GM12878 (cell line): ENCODE data around the gene SOX6. TPM values are rescaled to one million over a fixed set of nuclear protein-coding genes. Genes with fewer than 3 reads are reported as not detected.

Experiments used
- ATAC-seq: fragments of 200-7000 bp; cut with Tn5 transposase; 3 replicates; pipeline ENCODE4 v1.9.1; 2020; ENCODE audit warnings: mild to moderate bottlenecking, moderate library complexity
- BruUV-seq: library from RNA; stranded (reverse); fragments of 400-500 nt; replicated peaks from 2 replicates; lab custom pipeline; 2021; lab: Mats Ljungman, UMichigan
- CTCF ChIA-PET: fragments of 300-600 bp; sonication (Branson Sonifier 250); formaldehyde crosslinking; extraction: SDS; loops from one replicate; lab custom pipeline; 2021; ENCODE audit warnings: inconsistent platforms; lab: Yijun Ruan, JAX
- POLR2A ChIA-PET: fragments of 350-600 bp; formaldehyde crosslinking; extraction: SDS; loops from one replicate; lab custom pipeline; 2021; ENCODE audit warnings: inconsistent platforms; lab: Charles Lee
- RAD21 ChIA-PET: fragments of 300-600 bp; sonication (Branson Sonifier 250); formaldehyde crosslinking; loops from one replicate; lab custom pipeline; 2023; ENCODE audit warnings: antibody characterized with exemption; ENCODE audit not compliant: unreplicated experiment; lab: Charles Lee
- SMC1A ChIA-PET: fragments of 300-600 bp; sonication (Branson Sonifier 250); formaldehyde crosslinking; loops from one replicate; lab custom pipeline; 2023; ENCODE audit not compliant: unreplicated experiment, uncharacterized antibody; lab: Charles Lee
- DNase-seq: peaks from one replicate; pipeline ENCODE4 v3.0.0-alpha.2; 2011; ENCODE audit warnings: low read depth, low spot score
- FAIRE-seq: peaks from 3 replicates; lab custom pipeline; 2011; peaks lifted over from hg19 to GRCh38; lab: Jason Lieb, UNC
- H2AFZ ChIP-seq: 2 replicates; pipeline ENCODE4 v1.6.0; 2011; ENCODE audit warnings: low read depth, low read length, control low read depth; ENCODE audit not compliant: control insufficient read depth
- H3K27ac ChIP-seq: 2 replicates; pipeline ENCODE4 v1.5.1; 2011; ENCODE audit warnings: control low read depth; ENCODE audit not compliant: control insufficient read depth, insufficient read depth
- H3K27me3 ChIP-seq, 2 experiments: replicated peaks in 1 of 2; 2 replicates each; pipeline versions ENCODE4 v1.6.0 to v1.6.1; 2011; ENCODE audit warnings: low read length in 1 of 2; ENCODE audit not compliant: control insufficient read depth in 2 of 2, insufficient read depth in 2 of 2
- H3K36me3 ChIP-seq, 2 experiments: 2 replicates each; pipeline ENCODE4 v1.5.1; 2011; ENCODE audit warnings: low read length in 1 of 2; ENCODE audit not compliant: control insufficient read depth in 2 of 2, insufficient read depth in 2 of 2
- H3K4me1 ChIP-seq: 2 replicates; pipeline ENCODE4 v1.6.1; 2011; ENCODE audit warnings: mild to moderate bottlenecking, low read length, moderate library complexity, mixed read lengths; ENCODE audit not compliant: control insufficient read depth, insufficient read depth
- H3K4me2 ChIP-seq: 2 replicates; pipeline ENCODE4 v1.6.0; 2011; ENCODE audit warnings: control low read depth; ENCODE audit not compliant: control insufficient read depth, insufficient read depth
- H3K4me3 ChIP-seq: fragments of 200-600 bp; sonication (generic); 2 replicates; pipeline ENCODE4 v1.5.1; 2016
- H3K79me2 ChIP-seq: 2 replicates; pipeline ENCODE4 v1.6.0; 2011; ENCODE audit warnings: low read length; ENCODE audit not compliant: control insufficient read depth, insufficient read depth
- H3K9ac ChIP-seq: 2 replicates; pipeline ENCODE4 v1.8.0; 2011; ENCODE audit warnings: low read length, control low read depth, mixed read lengths; ENCODE audit not compliant: control insufficient read depth, insufficient read depth
- H3K9me3 ChIP-seq: replicated peaks from 3 replicates; pipeline ENCODE4 v1.5.1; 2011; ENCODE audit warnings: mild to moderate bottlenecking, low read length; ENCODE audit not compliant: control insufficient read depth, insufficient read depth
- H4K20me1 ChIP-seq: 2 replicates; pipeline ENCODE4 v1.6.0; 2011; ENCODE audit not compliant: control insufficient read depth, insufficient read depth
- ATF7 ChIP-seq: fragments of 450-650 bp; IDR thresholded peaks from 2 replicates; pipeline ENCODE4 v1.6.1; 2016; ENCODE audit warnings: low read depth, mild to moderate bottlenecking
- ETV6 ChIP-seq, 2 experiments: fragments of 450-650 bp in 1 of 2; IDR thresholded peaks in 1 of 2; conservative IDR thresholded peaks in 1 of 2; 2 replicates each; pipeline ENCODE4 v1.6.1; 2014; ENCODE audit warnings: antibody characterized with exemption in 1 of 2, borderline replicate concordance in 1 of 2, low read depth in 1 of 2, mild to moderate bottlenecking in 1 of 2, moderate library complexity in 1 of 2
- GABPA ChIP-seq: IDR thresholded peaks from 2 replicates; pipeline ENCODE4 v1.6.1; 2014; ENCODE audit warnings: antibody characterized with exemption, low read depth, mild to moderate bottlenecking, inconsistent platforms
- JUNB ChIP-seq: IDR thresholded peaks from 2 replicates; pipeline ENCODE4 v1.6.1; 2016; ENCODE audit warnings: antibody characterized with exemption, mild to moderate bottlenecking
- MTA3 ChIP-seq: IDR thresholded peaks from 2 replicates; pipeline ENCODE4 v1.6.1; 2012; ENCODE audit warnings: low read length, inconsistent platforms, borderline replicate concordance
- MYC ChIP-seq: IDR thresholded peaks from 2 replicates; pipeline ENCODE4 v1.6.1; 2011; ENCODE audit warnings: mild to moderate bottlenecking, low read length, moderate library complexity, inconsistent platforms; ENCODE audit not compliant: insufficient read depth, insufficient replicate concordance, insufficient read length, severe bottlenecking
- NR2C1 ChIP-seq: fragments of 450-650 bp; IDR thresholded peaks from 2 replicates; pipeline ENCODE4 v1.6.1; 2017; ENCODE audit warnings: antibody characterized with exemption, mild to moderate bottlenecking, moderate library complexity
- RAD21 ChIP-seq: IDR thresholded peaks from 2 replicates; pipeline ENCODE4 v1.6.1; 2011; ENCODE audit warnings: mild to moderate bottlenecking, low read depth, low read length, moderate library complexity; ENCODE audit not compliant: insufficient read depth
- RELA ChIP-seq: fragments of 450-650 bp; IDR thresholded peaks from 2 replicates; pipeline ENCODE4 v1.8.0; 2014; ENCODE audit warnings: borderline replicate concordance; ENCODE audit not compliant: partially characterized antibody
- SMC3 ChIP-seq: IDR thresholded peaks from 2 replicates; pipeline ENCODE4 v1.6.1; 2011; ENCODE audit warnings: low read length, improper control_type of control experiment, borderline replicate concordance
- ZNF24 ChIP-seq: fragments of 450-650 bp; IDR thresholded peaks from 2 replicates; pipeline ENCODE4 v1.6.1; 2017; ENCODE audit warnings: antibody characterized with exemption, mild to moderate bottlenecking
- WGBS: methylation state at CpG from one replicate; pipeline ENCODE4 v1.1.6; 2016; ENCODE audit warnings: low lambda C conversion rate; ENCODE audit not compliant: insufficient replicate concordance, insufficient coverage; ENCODE audit errors: missing lambda C conversion rate; 5-methylcytosine and 5-hydroxymethylcytosine counted together
- in situ Hi-C: fragments of 300-500 bp; cut with MboI; formaldehyde crosslinking; loops from 9 replicates; pipeline ENCODE4 v1.14.3; 2018; ENCODE audit warnings: mixed read lengths
- intact Hi-C: fragments of 100-400 bp; cut with micrococcal nuclease; formaldehyde crosslinking; loops from one replicate; pipeline ENCODE4 v1.14.2; 2022; ENCODE audit not compliant: unreplicated experiment
- polyA plus RNA-seq, 11 experiments: library from polyadenylated mRNA; depleted of rRNA in 4 of 11; unstranded in 6 of 11; stranded (reverse) in 5 of 11; fragments of >200 nt; fragmentation: Nextera tagmentation in 4 of 11; fragmentation: Illumina TruSeq in 1 of 11; extraction: Ambion mirVana in 4 of 11; extraction: Trizol in 1 of 11; gene quantifications; 1 replicate in 1 of 11; 2 replicates in 10 of 11; pipeline versions ENCODE4 v1.2.1 to v1.2.3, GENCODE V29; 2011 to 2016; ENCODE audit warnings: inconsistent platforms in 2 of 11, missing spikeins in 2 of 11, low read depth in 1 of 11
- total RNA-seq, 4 experiments: library from RNA; depleted of rRNA in 3 of 4; stranded (reverse); fragments of >200 nt in 3 of 4; fragmentation: Illumina TruSeq in 1 of 4; extraction: Trizol in 1 of 4; gene quantifications; 2 replicates each; pipeline versions ENCODE4 v1.2.1 to v1.2.3, GENCODE V29; 2013 to 2021
- TF ChIP-seq, protein P1 (sequence below): fragments of 450-650 bp; formaldehyde crosslinking; IDR thresholded peaks from 2 replicates; pipeline ENCODE4 v1.5.0; 2022; ENCODE audit warnings: mild to moderate bottlenecking, missing genetic modification characterization

The SOX6 gene
- total and polyA plus RNA-seq, 10 of the 15 experiments (the other 5 are each of a cell fraction or from before 2014, with no cell fraction given) = 0.03 to 0.71 (median 0.29) TPM; not detected in 4

- FAIRE-seq (no peak), ATAC-seq (no peak), DNase-seq (no peak)
- Histone ChIP-seq H3K27me3 (no peaks in the 10 kb centered on the region), H3K4me1 (no peaks in the 10 kb centered on the region), H3K4me3 (no peak overlapping the region), H3K36me3 (no peaks in the 10 kb centered on the region), H3K27ac (no peak overlapping the region), H2AFZ (no peak overlapping the region), H3K79me2 (no peaks in the 10 kb centered on the region), H3K4me2 (no peak overlapping the region), H3K9ac (no peak overlapping the region), H4K20me1 (no peaks in the 10 kb centered on the region), H3K9me3 (no peaks in the 10 kb centered on the region)
- ChIA-PET RAD21 (interaction anchor here (0.8 to 0.9 kb wide), 2 partner anchors 17 to 19 kb away, joined by 3 read pairs; no protein-coding TSS in a partner anchor), POLR2A (no interaction called here), SMC1A (interaction anchor here (0.9 kb wide), 1 partner anchor 10 kb away, joined by 3 read pairs; no protein-coding TSS in a partner anchor), CTCF (no interaction called here)
- BruUV-seq = no TSS peak
- TF ChIP-seq RELA (no peak), ZNF24 (no peak), NR2C1 (no peak)
- in situ Hi-C loops (no loop called here), intact Hi-C loops (no loop called here)
These were observed 76.8 kb downstream of the SOX6 start for GRCh38 chr11:16279524-16279923.

DNA sequence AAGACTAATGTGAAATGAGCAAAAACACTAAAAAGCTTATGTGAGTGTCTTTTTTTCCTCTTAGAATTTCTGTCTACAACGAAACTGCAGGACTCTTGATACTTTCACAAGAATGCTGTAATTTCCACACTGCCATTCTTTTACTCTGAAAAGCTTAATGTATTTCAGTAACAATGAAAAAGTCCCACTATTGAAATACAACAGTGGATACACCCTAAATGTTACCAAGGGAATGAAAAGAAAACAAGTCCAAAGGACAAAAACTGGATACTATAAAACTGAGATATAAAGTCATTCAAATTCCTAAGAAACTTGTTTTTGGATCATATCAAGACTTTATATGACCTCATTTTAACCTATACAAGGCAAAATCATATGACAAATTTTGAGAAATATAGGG, 77.4 kb downstream of the SOX6 start:
- H3K27ac ChIP-seq = no peak overlapping the region
- no peaks in the 10 kb centered on the region for H3K27me3 ChIP-seq
- in situ Hi-C loops = no loop called here
- FAIRE-seq = no peak
- H3K4me2 ChIP-seq = no peak overlapping the region
- ATAC-seq = no peak
- ChIA-PET CTCF (no interaction called here), RAD21 (interaction anchor here (0.8 kb wide), 1 partner anchor 16 kb away, joined by 3 read pairs; no protein-coding TSS in a partner anchor), POLR2A (no interaction called here), SMC1A (no interaction called here)
- H3K79me2 ChIP-seq = no peaks in the 10 kb centered on the region
- no peaks in the 10 kb centered on the region for H3K4me1 ChIP-seq
- WGBS = 0% methylated on average over 1 of the region's 1 CpG
- BruUV-seq = no TSS peak
- H2AFZ ChIP-seq = no peak overlapping the region
- H3K9ac ChIP-seq = no peak overlapping the region
- no peak overlapping the region for H3K4me3 ChIP-seq
- no peaks in the 10 kb centered on the region for H3K36me3 ChIP-seq
- no peak for DNase-seq
- no peaks in the 10 kb centered on the region for H3K9me3 ChIP-seq
- intact Hi-C loops = no loop called here
- no peaks in the 10 kb centered on the region for H4K20me1 ChIP-seq
- TF ChIP-seq ETV6 (conservative IDR thresholded peaks at IDR 0.05 in 1 of 2, IDR thresholded peaks at IDR 0.05 in 1 of 2; ENCODE audit: borderline replicate concordance in 1 of 2, low read depth in 1 of 2) (no peak), SMC3 (no peak), ATF7 (no peak), MYC (no peak), RAD21 (no peak), MTA3 (no peak), GABPA (no peak), JUNB (no peak)
- TF ChIP-seq, protein P1, sequence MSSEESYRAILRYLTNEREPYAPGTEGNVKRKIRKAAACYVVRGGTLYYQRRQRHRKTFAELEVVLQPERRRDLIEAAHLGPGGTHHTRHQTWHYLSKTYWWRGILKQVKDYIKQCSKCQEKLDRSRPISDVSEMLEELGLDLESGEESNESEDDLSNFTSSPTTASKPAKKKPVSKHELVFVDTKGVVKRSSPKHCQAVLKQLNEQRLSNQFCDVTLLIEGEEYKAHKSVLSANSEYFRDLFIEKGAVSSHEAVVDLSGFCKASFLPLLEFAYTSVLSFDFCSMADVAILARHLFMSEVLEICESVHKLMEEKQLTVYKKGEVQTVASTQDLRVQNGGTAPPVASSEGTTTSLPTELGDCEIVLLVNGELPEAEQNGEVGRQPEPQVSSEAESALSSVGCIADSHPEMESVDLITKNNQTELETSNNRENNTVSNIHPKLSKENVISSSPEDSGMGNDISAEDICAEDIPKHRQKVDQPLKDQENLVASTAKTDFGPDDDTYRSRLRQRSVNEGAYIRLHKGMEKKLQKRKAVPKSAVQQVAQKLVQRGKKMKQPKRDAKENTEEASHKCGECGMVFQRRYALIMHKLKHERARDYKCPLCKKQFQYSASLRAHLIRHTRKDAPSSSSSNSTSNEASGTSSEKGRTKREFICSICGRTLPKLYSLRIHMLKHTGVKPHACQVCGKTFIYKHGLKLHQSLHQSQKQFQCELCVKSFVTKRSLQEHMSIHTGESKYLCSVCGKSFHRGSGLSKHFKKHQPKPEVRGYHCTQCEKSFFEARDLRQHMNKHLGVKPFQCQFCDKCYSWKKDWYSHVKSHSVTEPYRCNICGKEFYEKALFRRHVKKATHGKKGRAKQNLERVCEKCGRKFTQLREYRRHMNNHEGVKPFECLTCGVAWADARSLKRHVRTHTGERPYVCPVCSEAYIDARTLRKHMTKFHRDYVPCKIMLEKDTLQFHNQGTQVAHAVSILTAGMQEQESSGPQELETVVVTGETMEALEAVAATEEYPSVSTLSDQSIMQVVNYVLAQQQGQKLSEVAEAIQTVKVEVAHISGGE (CRISPR knock-in tag) = no peak
